Astrocyte (in vitro differentiated cells and primary cell): ENCODE data around the gene WDHD1.

Experiments used
- CTCF ChIP-seq: IDR thresholded peaks from 2 replicates; pipeline ENCODE4 v1.5.1; 2011; ENCODE audit warnings: low read depth, mild to moderate bottlenecking, inconsistent platforms, low read length, moderate library complexity; ENCODE audit not compliant: insufficient read depth
- EZH2 ChIP-seq: IDR thresholded peaks from 2 replicates; pipeline ENCODE4 v1.6.1; 2012; ENCODE audit warnings: mild to moderate bottlenecking, low read length, inconsistent platforms; ENCODE audit not compliant: insufficient read depth

- TF ChIP-seq CTCF = peak; percentile 78
- no peak for TF ChIP-seq EZH2
These were observed 24.7 kb upstream of the WDHD1 start, which contains the start of gene MAPK1IP1L for GRCh38 chr14:55051423-55052268.
